ENCODE data around the gene MLN.

The MLN gene

GRCh38 chr6:33776764-33777163 lies 27.0 kb downstream of the MLN start:
- Histone ChIP-seq H3K9me3 (ENCODE audit: control insufficient read depth, insufficient read depth, low read length) (no peaks in the 10 kb centered on the region), H4K20me1 (ENCODE audit: control insufficient read depth, insufficient read depth, low read depth, low read length) (no peaks in the 10 kb centered on the region), H3K9me2 (replicated peaks; ENCODE audit: control insufficient read depth, low read length) (no peaks in the 10 kb centered on the region), H3K4me2 (ENCODE audit: low read length) (no peak overlapping the region), H3K36me3 (ENCODE audit: control insufficient read depth, low read length) (peaks cover 86% of the 10 kb centered on the region), H3F3A (ENCODE audit: control insufficient read depth, insufficient read depth) (no peaks in the 10 kb centered on the region; the same call in 1 of the 2 replicates), H3K79me2 (ENCODE audit: control insufficient read depth, low read length) (no peaks in the 10 kb centered on the region), H3K27ac (ENCODE audit: low read depth, low read length) (no peak overlapping the region), H3K4me1 (ENCODE audit: control insufficient read depth, low read length) (no peaks in the 10 kb centered on the region), H3K27me3 (ENCODE audit: control insufficient read depth, low read length) (no peaks in the 10 kb centered on the region), H3K4me3 (ENCODE audit: low read length) (no peak overlapping the region)
- TF ChIP-seq EZH2phosphoT487 (IDR thresholded peaks at IDR 0.05; ENCODE audit: borderline replicate concordance, low read length) (no peak), CTCF (IDR thresholded peaks at IDR 0.05; ENCODE audit: low read depth, low read length, poor library complexity, severe bottlenecking) (no peak)

DNA sequence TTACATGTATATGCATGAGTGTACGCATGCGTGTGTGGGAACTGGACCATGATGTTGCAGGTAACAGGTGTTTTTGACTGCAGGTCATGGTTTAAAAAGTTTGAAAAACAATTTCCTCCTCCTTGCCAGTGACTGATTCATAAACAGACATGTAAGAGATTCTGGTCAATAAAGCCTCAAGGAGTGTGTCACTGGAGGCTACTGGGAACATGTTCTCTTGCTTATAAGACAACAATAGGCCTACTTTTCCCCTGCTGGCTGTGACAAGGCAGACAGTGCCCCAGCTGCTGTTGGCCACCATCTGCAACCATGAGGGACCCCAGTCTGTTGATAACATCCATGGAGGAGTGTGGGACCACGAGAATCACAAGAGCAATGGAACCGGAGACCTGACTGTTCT lies 27.6 kb downstream of the MLN start:
- Histone ChIP-seq H3K9me2 (replicated peaks; ENCODE audit: control insufficient read depth, low read length) (no peaks in the 10 kb centered on the region), H3K4me2 (ENCODE audit: low read length) (no peak overlapping the region), H3K27me3 (ENCODE audit: control insufficient read depth, low read length) (no peaks in the 10 kb centered on the region), H3F3A (ENCODE audit: control insufficient read depth, insufficient read depth) (no peaks in the 10 kb centered on the region; the same call in 1 of the 2 replicates), H3K4me1 (ENCODE audit: control insufficient read depth, low read length) (peaks cover 2% of the 10 kb centered on the region; the same call in 1 of the 2 replicates), H3K36me3 (ENCODE audit: control insufficient read depth, low read length) (peaks cover 80% of the 10 kb centered on the region), H3K9me3 (ENCODE audit: control insufficient read depth, insufficient read depth, low read length) (no peaks in the 10 kb centered on the region), H3K27ac (ENCODE audit: low read depth, low read length) (no peak overlapping the region), H4K20me1 (ENCODE audit: control insufficient read depth, insufficient read depth, low read depth, low read length) (no peaks in the 10 kb centered on the region), H3K79me2 (ENCODE audit: control insufficient read depth, low read length) (no peaks in the 10 kb centered on the region), H3K4me3 (ENCODE audit: low read length) (no peak overlapping the region)
- no peak for TF ChIP-seq CTCF (IDR thresholded peaks at IDR 0.05; ENCODE audit: low read depth, low read length, poor library complexity, severe bottlenecking)
- TF ChIP-seq EZH2phosphoT487 (IDR thresholded peaks at IDR 0.05; ENCODE audit: borderline replicate concordance, low read length): no peak

- Histone ChIP-seq H3K27me3 (ENCODE audit: control insufficient read depth, low read length) (no peaks in the 10 kb centered on the region), H3K9me3 (ENCODE audit: control insufficient read depth, insufficient read depth, low read length) (no peaks in the 10 kb centered on the region), H3K27ac (ENCODE audit: low read depth, low read length) (no peak overlapping the region), H3F3A (ENCODE audit: control insufficient read depth, insufficient read depth) (no peaks in the 10 kb centered on the region; the same call in 1 of the 2 replicates), H3K79me2 (ENCODE audit: control insufficient read depth, low read length) (no peaks in the 10 kb centered on the region), H3K4me2 (ENCODE audit: low read length) (no peak overlapping the region), H3K4me1 (ENCODE audit: control insufficient read depth, low read length) (peaks cover 4% of the 10 kb centered on the region; the same call in 1 of the 2 replicates), H4K20me1 (ENCODE audit: control insufficient read depth, insufficient read depth, low read depth, low read length) (no peaks in the 10 kb centered on the region), H3K4me3 (ENCODE audit: low read length) (no peak overlapping the region), H3K9me2 (replicated peaks; ENCODE audit: control insufficient read depth, low read length) (no peaks in the 10 kb centered on the region), H3K36me3 (ENCODE audit: control insufficient read depth, low read length) (peaks cover 71% of the 10 kb centered on the region)
- TF ChIP-seq EZH2phosphoT487 (IDR thresholded peaks at IDR 0.05; ENCODE audit: borderline replicate concordance, low read length) (no peak), CTCF (IDR thresholded peaks at IDR 0.05; ENCODE audit: low read depth, low read length, poor library complexity, severe bottlenecking) (no peak)
Observed at GRCh38 chr6:33774774-33775173, 29.0 kb downstream of the MLN start.
